Cardiac muscle cell (in vitro differentiated cells and primary cell): ENCODE results near the gene AMOTL2. TPM values are rescaled to one million over a fixed set of nuclear protein-coding genes. Genes with fewer than 3 reads are reported as not detected.

Experiments used
- DNase-seq, 2 donors: peaks; one replicate each; pipeline versions ENCODE4 v3.0.0 to v3.0.0-alpha.2; 2010 to 2017; ENCODE audit warnings: low read depth in 1 of 2, low spot score in 1 of 2
- H3K27ac ChIP-seq: fragments of 200-600 bp; sonication (generic); 2 replicates; pipeline ENCODE4 v1.5.1; 2016
- H3K27me3 ChIP-seq: fragments of 200-600 bp; sonication (generic); 2 replicates; pipeline ENCODE4 v1.6.0; 2016; ENCODE audit warnings: control low read depth
- H3K36me3 ChIP-seq: fragments of 200-600 bp; sonication (generic); 2 replicates; pipeline ENCODE4 v1.5.1; 2016; ENCODE audit warnings: control low read depth
- H3K4me1 ChIP-seq: fragments of 200-600 bp; sonication (generic); 2 replicates; pipeline ENCODE4 v1.8.1; 2017; ENCODE audit warnings: low read depth, mild to moderate bottlenecking, mixed run types
- H3K4me3 ChIP-seq: fragments of 200-600 bp; sonication (generic); 2 replicates; pipeline ENCODE4 v1.5.1; 2016; ENCODE audit warnings: mild to moderate bottlenecking
- H3K9me3 ChIP-seq: fragments of 200-600 bp; sonication (generic); 2 replicates; pipeline ENCODE4 v1.5.1; 2017; ENCODE audit warnings: low read depth, mild to moderate bottlenecking, control low read depth
- CTCF ChIP-seq: IDR thresholded peaks from 2 replicates; pipeline ENCODE4 v1.5.1; 2012; ENCODE audit warnings: low read depth, mild to moderate bottlenecking, low read length
- polyA plus RNA-seq: library from polyadenylated mRNA; unstranded; fragments of >200 nt; fragmentation: Nextera tagmentation; extraction: Ambion mirVana; gene quantifications from 2 replicates; pipeline ENCODE4 v1.2.1, GENCODE V29; 2016
- total RNA-seq: library from RNA; depleted of rRNA; stranded (reverse); fragments of >200 nt; gene quantifications from 2 replicates; pipeline ENCODE4 v1.2.3, GENCODE V29; 2016

Gene AMOTL2
- total and polyA plus RNA-seq, 2 experiments from 2014 or later = 32.1 to 103 TPM

GRCh38 chr3:134325706-134326105, 48.5 kb downstream of the AMOTL2 start:
- H3K27ac ChIP-seq = peak overlapping the region; percentile 48
- no peak for TF ChIP-seq CTCF

GRCh38 chr3:134325061-134325705, 49.1 kb downstream of the AMOTL2 start:
- DNase-seq = no peak
- Histone ChIP-seq H3K4me1 (peaks cover 12% of the 10 kb centered on the region), H3K27me3 (no peaks in the 10 kb centered on the region), H3K27ac (no peak overlapping the region), H3K36me3 (no peaks in the 10 kb centered on the region), H3K9me3 (no peaks in the 10 kb centered on the region), H3K4me3 (no peak overlapping the region)
- no peak for TF ChIP-seq CTCF

More at GRCh38 chr3:134325706-134326105, 48.5 kb downstream of the AMOTL2 start:
- Histone ChIP-seq H3K4me1 (peaks cover 12% of the 10 kb centered on the region), H3K4me3 (no peak overlapping the region), H3K27me3 (no peaks in the 10 kb centered on the region), H3K9me3 (no peaks in the 10 kb centered on the region), H3K36me3 (no peaks in the 10 kb centered on the region)
- no peak for DNase-seq

DNA sequence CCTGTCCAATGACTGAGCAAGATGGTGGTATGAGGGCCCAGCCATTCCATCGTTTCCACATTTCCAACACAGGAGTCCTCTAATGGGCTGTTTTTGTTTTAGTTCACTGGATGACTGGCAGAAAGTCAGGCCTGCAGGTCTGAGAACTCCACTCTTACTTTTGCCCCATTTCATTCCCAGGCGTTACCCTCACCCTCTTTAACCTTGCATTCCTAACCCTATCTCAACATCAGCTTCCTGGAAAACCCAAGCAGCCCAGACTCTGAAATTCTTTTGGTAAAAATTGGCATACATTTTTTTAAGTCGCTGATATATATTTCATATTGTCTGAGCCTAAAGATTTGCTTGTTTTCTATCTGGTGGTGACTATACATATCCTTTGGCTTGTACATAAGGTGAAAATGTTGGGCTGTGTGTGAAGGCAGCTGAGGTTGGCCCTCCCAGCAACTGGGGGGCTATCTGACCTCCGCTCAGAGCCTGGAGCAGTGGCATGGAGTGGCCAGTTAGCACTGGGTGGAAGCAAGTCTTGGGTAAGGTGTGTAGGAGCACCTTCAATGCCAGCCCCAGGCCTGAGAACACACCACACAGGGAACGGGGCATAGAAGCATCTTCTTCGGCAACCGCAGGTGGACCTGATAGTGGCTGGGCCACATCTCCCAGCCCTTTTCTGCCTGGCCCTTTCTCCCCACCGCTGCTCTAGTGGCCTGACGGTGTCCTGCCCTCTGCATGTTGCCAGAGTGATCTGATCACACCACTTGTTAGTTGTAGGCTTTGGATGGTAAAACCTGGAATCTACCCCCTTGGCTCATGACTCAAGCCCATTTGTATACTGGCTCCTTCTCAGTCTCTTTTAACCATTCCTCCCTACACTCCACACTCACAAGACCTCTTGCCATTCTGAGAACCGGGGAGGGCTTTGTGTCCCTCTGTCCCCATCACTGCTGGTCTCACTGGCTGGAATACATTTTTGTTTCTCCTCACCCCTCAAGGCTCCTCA, 50.0 kb downstream of the AMOTL2 start:
- Histone ChIP-seq H3K36me3 (no peaks in the 10 kb centered on the region), H3K27me3 (no peaks in the 10 kb centered on the region), H3K4me3 (no peak overlapping the region), H3K27ac (no peak overlapping the region), H3K4me1 (peaks cover 12% of the 10 kb centered on the region), H3K9me3 (no peaks in the 10 kb centered on the region)
- TF ChIP-seq CTCF = no peak
- DNase-seq = no peak

GRCh38 chr3:134322286-134322685, 52.0 kb downstream of the AMOTL2 start:
- Histone ChIP-seq H3K27me3 (no peaks in the 10 kb centered on the region), H3K9me3 (no peaks in the 10 kb centered on the region), H3K4me1 (peaks cover 12% of the 10 kb centered on the region), H3K36me3 (no peaks in the 10 kb centered on the region), H3K27ac (no peak overlapping the region), H3K4me3 (no peak overlapping the region)
- no peak for DNase-seq
- no peak for TF ChIP-seq CTCF

DNA sequence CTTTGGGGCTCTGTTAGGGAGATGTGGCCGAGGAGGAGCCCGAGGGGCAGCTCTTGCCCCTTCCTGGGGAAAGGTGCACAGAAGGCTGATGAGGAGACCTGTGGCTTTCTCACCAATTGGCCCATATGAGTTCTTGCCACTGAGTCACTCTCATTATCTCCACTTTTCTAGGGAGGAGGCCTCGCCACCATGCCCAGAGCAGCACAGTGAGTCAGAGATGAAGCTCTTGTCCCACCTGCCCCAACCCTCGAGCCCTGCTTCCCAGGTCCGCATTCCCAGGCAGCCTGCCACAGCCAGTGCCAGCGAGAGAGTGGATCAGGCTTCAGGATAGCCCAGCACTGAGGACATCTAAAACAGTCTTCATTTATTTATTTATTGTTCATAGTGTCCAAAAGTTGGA, 53.5 kb downstream of the AMOTL2 start:
- Histone ChIP-seq H3K9me3 (no peaks in the 10 kb centered on the region), H3K36me3 (no peaks in the 10 kb centered on the region), H3K4me1 (peaks cover 2% of the 10 kb centered on the region), H3K27ac (no peak overlapping the region), H3K27me3 (no peaks in the 10 kb centered on the region), H3K4me3 (no peak overlapping the region)
- DNase-seq = no peak
- TF ChIP-seq CTCF = no peak
